GM12878 (cell line): ENCODE results near the gene PCSK2. TPM values are rescaled to one million over a fixed set of nuclear protein-coding genes. Genes with fewer than 3 reads are reported as not detected.

Experiments used
- ATAC-seq: fragments of 200-7000 bp; cut with Tn5 transposase; 3 replicates; pipeline ENCODE4 v1.9.1; 2020; ENCODE audit warnings: mild to moderate bottlenecking, moderate library complexity
- BruUV-seq: library from RNA; stranded (reverse); fragments of 400-500 nt; replicated peaks from 2 replicates; lab custom pipeline; 2021; lab: Mats Ljungman, UMichigan
- CTCF ChIA-PET: fragments of 300-600 bp; sonication (Branson Sonifier 250); formaldehyde crosslinking; extraction: SDS; loops from one replicate; lab custom pipeline; 2021; ENCODE audit warnings: inconsistent platforms; lab: Yijun Ruan, JAX
- POLR2A ChIA-PET: fragments of 350-600 bp; formaldehyde crosslinking; extraction: SDS; loops from one replicate; lab custom pipeline; 2021; ENCODE audit warnings: inconsistent platforms; lab: Charles Lee
- RAD21 ChIA-PET: fragments of 300-600 bp; sonication (Branson Sonifier 250); formaldehyde crosslinking; loops from one replicate; lab custom pipeline; 2023; ENCODE audit warnings: antibody characterized with exemption; ENCODE audit not compliant: unreplicated experiment; lab: Charles Lee
- SMC1A ChIA-PET: fragments of 300-600 bp; sonication (Branson Sonifier 250); formaldehyde crosslinking; loops from one replicate; lab custom pipeline; 2023; ENCODE audit not compliant: unreplicated experiment, uncharacterized antibody; lab: Charles Lee
- DNase-seq: peaks from one replicate; pipeline ENCODE4 v3.0.0-alpha.2; 2011; ENCODE audit warnings: low read depth, low spot score
- FAIRE-seq: peaks from 3 replicates; lab custom pipeline; 2011; peaks lifted over from hg19 to GRCh38; lab: Jason Lieb, UNC
- H2AFZ ChIP-seq: 2 replicates; pipeline ENCODE4 v1.6.0; 2011; ENCODE audit warnings: low read depth, low read length, control low read depth; ENCODE audit not compliant: control insufficient read depth
- H3K27ac ChIP-seq: 2 replicates; pipeline ENCODE4 v1.5.1; 2011; ENCODE audit warnings: control low read depth; ENCODE audit not compliant: control insufficient read depth, insufficient read depth
- H3K27me3 ChIP-seq, 2 experiments: replicated peaks in 1 of 2; 2 replicates each; pipeline versions ENCODE4 v1.6.0 to v1.6.1; 2011; ENCODE audit warnings: low read length in 1 of 2; ENCODE audit not compliant: control insufficient read depth in 2 of 2, insufficient read depth in 2 of 2
- H3K36me3 ChIP-seq, 2 experiments: 2 replicates each; pipeline ENCODE4 v1.5.1; 2011; ENCODE audit warnings: low read length in 1 of 2; ENCODE audit not compliant: control insufficient read depth in 2 of 2, insufficient read depth in 2 of 2
- H3K4me1 ChIP-seq: 2 replicates; pipeline ENCODE4 v1.6.1; 2011; ENCODE audit warnings: mild to moderate bottlenecking, low read length, moderate library complexity, mixed read lengths; ENCODE audit not compliant: control insufficient read depth, insufficient read depth
- H3K4me2 ChIP-seq: 2 replicates; pipeline ENCODE4 v1.6.0; 2011; ENCODE audit warnings: control low read depth; ENCODE audit not compliant: control insufficient read depth, insufficient read depth
- H3K4me3 ChIP-seq: fragments of 200-600 bp; sonication (generic); 2 replicates; pipeline ENCODE4 v1.5.1; 2016
- H3K79me2 ChIP-seq: 2 replicates; pipeline ENCODE4 v1.6.0; 2011; ENCODE audit warnings: low read length; ENCODE audit not compliant: control insufficient read depth, insufficient read depth
- H3K9ac ChIP-seq: 2 replicates; pipeline ENCODE4 v1.8.0; 2011; ENCODE audit warnings: low read length, control low read depth, mixed read lengths; ENCODE audit not compliant: control insufficient read depth, insufficient read depth
- H3K9me3 ChIP-seq: replicated peaks from 3 replicates; pipeline ENCODE4 v1.5.1; 2011; ENCODE audit warnings: mild to moderate bottlenecking, low read length; ENCODE audit not compliant: control insufficient read depth, insufficient read depth
- H4K20me1 ChIP-seq: 2 replicates; pipeline ENCODE4 v1.6.0; 2011; ENCODE audit not compliant: control insufficient read depth, insufficient read depth
- CEBPZ ChIP-seq: fragments of 150-350 bp; IDR thresholded peaks from 2 replicates; pipeline ENCODE4 v1.6.1; 2016; ENCODE audit warnings: low read depth, low read length
- CREM ChIP-seq: IDR thresholded peaks from 2 replicates; pipeline ENCODE4 v1.6.1; 2014; ENCODE audit warnings: antibody characterized with exemption, low read depth
- ELK1 ChIP-seq: IDR thresholded peaks from 2 replicates; pipeline ENCODE4 v1.6.1; 2012; ENCODE audit warnings: low read depth, low read length, improper control_type of control experiment
- HSF1 ChIP-seq: fragments of 150-350 bp; IDR thresholded peaks from 2 replicates; pipeline ENCODE4 v1.6.1; 2014; ENCODE audit warnings: mild to moderate bottlenecking, low read depth, low read length
- IKZF2 ChIP-seq, 2 experiments: fragments of 450-650 bp; IDR thresholded peaks; 2 replicates each; pipeline ENCODE4 v1.6.1; 2017; ENCODE audit warnings: mild to moderate bottlenecking in 2 of 2, moderate library complexity in 2 of 2
- IRF3 ChIP-seq: fragments of 450-650 bp; IDR thresholded peaks from 2 replicates; pipeline ENCODE4 v1.6.1; 2014; ENCODE audit warnings: mild to moderate bottlenecking
- NKRF ChIP-seq: fragments of 450-650 bp; conservative IDR thresholded peaks from 2 replicates; pipeline ENCODE4 v1.6.1; 2017; ENCODE audit warnings: mild to moderate bottlenecking, moderate library complexity
- PAX5 ChIP-seq: IDR thresholded peaks from 2 replicates; pipeline ENCODE4 v1.6.1; 2011; ENCODE audit warnings: low read depth, low read length, borderline replicate concordance
- POLR2AphosphoS5 ChIP-seq: IDR thresholded peaks from 2 replicates; pipeline ENCODE4 v1.6.1; 2011; ENCODE audit warnings: mild to moderate bottlenecking, low read length, inconsistent platforms
- POU2F2 ChIP-seq: IDR thresholded peaks from 3 replicates; pipeline ENCODE4 v1.6.1; 2011; ENCODE audit warnings: low read depth, mild to moderate bottlenecking, low read length, borderline replicate concordance
- SMAD1 ChIP-seq: fragments of 450-650 bp; IDR thresholded peaks from 2 replicates; pipeline ENCODE4 v1.6.1; 2018; ENCODE audit warnings: mild to moderate bottlenecking, low read depth; ENCODE audit not compliant: partially characterized antibody
- SREBF2 ChIP-seq: IDR thresholded peaks from 2 replicates; pipeline ENCODE4 v1.6.1; 2012; ENCODE audit warnings: mild to moderate bottlenecking, low read length
- STAT1 ChIP-seq: fragments of 450-650 bp; conservative IDR thresholded peaks from 2 replicates; pipeline ENCODE4 v1.6.1; 2014; ENCODE audit warnings: antibody characterized with exemption, mild to moderate bottlenecking
- TARDBP ChIP-seq: IDR thresholded peaks from 2 replicates; pipeline ENCODE4 v1.6.1; 2016; ENCODE audit warnings: borderline replicate concordance
- YBX1 ChIP-seq: fragments of 450-650 bp; IDR thresholded peaks from 2 replicates; pipeline ENCODE4 v1.6.1; 2016; ENCODE audit warnings: antibody characterized with exemption
- ZBED1 ChIP-seq: IDR thresholded peaks from 2 replicates; pipeline ENCODE4 v1.6.1; 2016; ENCODE audit warnings: borderline replicate concordance
- WGBS: methylation state at CpG from one replicate; pipeline ENCODE4 v1.1.6; 2016; ENCODE audit warnings: low lambda C conversion rate; ENCODE audit not compliant: insufficient replicate concordance, insufficient coverage; ENCODE audit errors: missing lambda C conversion rate; 5-methylcytosine and 5-hydroxymethylcytosine counted together
- in situ Hi-C: fragments of 300-500 bp; cut with MboI; formaldehyde crosslinking; loops from 9 replicates; pipeline ENCODE4 v1.14.3; 2018; ENCODE audit warnings: mixed read lengths
- intact Hi-C: fragments of 100-400 bp; cut with micrococcal nuclease; formaldehyde crosslinking; loops from one replicate; pipeline ENCODE4 v1.14.2; 2022; ENCODE audit not compliant: unreplicated experiment
- polyA plus RNA-seq, 11 experiments: library from polyadenylated mRNA; depleted of rRNA in 4 of 11; unstranded in 6 of 11; stranded (reverse) in 5 of 11; fragments of >200 nt; fragmentation: Nextera tagmentation in 4 of 11; fragmentation: Illumina TruSeq in 1 of 11; extraction: Ambion mirVana in 4 of 11; extraction: Trizol in 1 of 11; gene quantifications; 1 replicate in 1 of 11; 2 replicates in 10 of 11; pipeline versions ENCODE4 v1.2.1 to v1.2.3, GENCODE V29; 2011 to 2016; ENCODE audit warnings: inconsistent platforms in 2 of 11, missing spikeins in 2 of 11, low read depth in 1 of 11
- total RNA-seq, 4 experiments: library from RNA; depleted of rRNA in 3 of 4; stranded (reverse); fragments of >200 nt in 3 of 4; fragmentation: Illumina TruSeq in 1 of 4; extraction: Trizol in 1 of 4; gene quantifications; 2 replicates each; pipeline versions ENCODE4 v1.2.1 to v1.2.3, GENCODE V29; 2013 to 2021

Gene PCSK2
- total and polyA plus RNA-seq, 10 of the 15 experiments (the other 5 are each of a cell fraction or from before 2014, with no cell fraction given) = not detected

- TF ChIP-seq HSF1 (no peak), NKRF (no peak), ZBED1 (no peak), CEBPZ (no peak)
Measured at GRCh38 chr20:17449031-17449430, 222.2 kb downstream of the PCSK2 start (continued).

- CTCF ChIA-PET = no interaction called here
- Histone ChIP-seq H4K20me1 (no peaks in the 10 kb centered on the region), H3K36me3 (no peaks in the 10 kb centered on the region), H3K4me1 (no peaks in the 10 kb centered on the region), H3K9ac (no peak overlapping the region), H3K27ac (no peak overlapping the region), H3K4me2 (no peak overlapping the region), H2AFZ (no peak overlapping the region), H3K79me2 (no peaks in the 10 kb centered on the region), H3K27me3 (no peaks in the 10 kb centered on the region; a peak in 1 of 4 replicates), H3K9me3 (no peaks in the 10 kb centered on the region), H3K4me3 (no peak overlapping the region)
- intact Hi-C loops = no loop called here
- SMC1A ChIA-PET = no interaction called here
- 60% methylated on average over 3 of the region's 3 CpGs for WGBS
- POLR2A ChIA-PET = no interaction called here
- in situ Hi-C loops = no loop called here
- no peak for DNase-seq
- no TSS peak for BruUV-seq
- FAIRE-seq = no peak
- ATAC-seq = no peak
- RAD21 ChIA-PET = no interaction called here
- TF ChIP-seq PAX5 (no peak), CREM (no peak), TARDBP (no peak), POU2F2 (no peak), STAT1 (no peak), ELK1 (no peak), YBX1 (no peak), SREBF2 (no peak), IKZF2 (IDR thresholded peaks at IDR 0.05) (no peak), POLR2AphosphoS5 (no peak), SMAD1 (no peak), IRF3 (no peak)
Measured at GRCh38 chr20:17452441-17452840, 225.6 kb downstream of the PCSK2 start.
